GM10266 (cell line): ENCODE data around the gene MRPS18A.

Source experiments
- DNase-seq: peaks from one replicate; pipeline ENCODE4 v3.0.0; 2012; ENCODE audit errors: extremely low spot score
- TF ChIP-seq, protein P1 (sequence below): IDR thresholded peaks from 2 replicates; pipeline ENCODE4 v1.5.1; 2012; ENCODE audit warnings: mild to moderate bottlenecking, low read depth; ENCODE audit not compliant: control insufficient read depth, insufficient read depth; ENCODE audit errors: missing control alignments

Gene MRPS18A

DNA sequence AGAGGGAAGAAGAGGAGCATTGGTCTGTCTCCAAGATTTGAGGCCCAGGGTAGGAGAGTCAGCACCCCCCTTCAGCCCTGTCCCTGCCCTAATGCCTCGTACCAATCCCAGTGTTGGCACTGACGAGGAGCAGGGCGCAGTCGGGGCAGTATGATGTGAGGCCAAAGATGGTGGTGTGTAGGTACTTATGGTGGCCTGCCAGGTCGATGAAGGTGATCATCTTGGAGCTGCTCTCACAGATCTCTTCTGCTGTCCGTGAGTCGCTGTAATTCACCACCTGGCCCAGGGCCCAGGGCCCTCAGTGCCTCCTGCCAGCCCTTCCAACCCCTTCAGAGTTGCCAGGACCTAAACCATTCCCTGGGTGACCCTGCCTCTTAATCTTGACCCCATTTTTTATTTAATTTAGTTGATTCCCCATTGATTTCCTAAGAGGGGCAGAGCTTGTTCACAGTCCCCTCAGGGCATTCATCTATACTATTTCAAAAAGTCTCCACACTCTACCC lies 62.8 kb downstream of the MRPS18A start:
- TF ChIP-seq, protein P1, sequence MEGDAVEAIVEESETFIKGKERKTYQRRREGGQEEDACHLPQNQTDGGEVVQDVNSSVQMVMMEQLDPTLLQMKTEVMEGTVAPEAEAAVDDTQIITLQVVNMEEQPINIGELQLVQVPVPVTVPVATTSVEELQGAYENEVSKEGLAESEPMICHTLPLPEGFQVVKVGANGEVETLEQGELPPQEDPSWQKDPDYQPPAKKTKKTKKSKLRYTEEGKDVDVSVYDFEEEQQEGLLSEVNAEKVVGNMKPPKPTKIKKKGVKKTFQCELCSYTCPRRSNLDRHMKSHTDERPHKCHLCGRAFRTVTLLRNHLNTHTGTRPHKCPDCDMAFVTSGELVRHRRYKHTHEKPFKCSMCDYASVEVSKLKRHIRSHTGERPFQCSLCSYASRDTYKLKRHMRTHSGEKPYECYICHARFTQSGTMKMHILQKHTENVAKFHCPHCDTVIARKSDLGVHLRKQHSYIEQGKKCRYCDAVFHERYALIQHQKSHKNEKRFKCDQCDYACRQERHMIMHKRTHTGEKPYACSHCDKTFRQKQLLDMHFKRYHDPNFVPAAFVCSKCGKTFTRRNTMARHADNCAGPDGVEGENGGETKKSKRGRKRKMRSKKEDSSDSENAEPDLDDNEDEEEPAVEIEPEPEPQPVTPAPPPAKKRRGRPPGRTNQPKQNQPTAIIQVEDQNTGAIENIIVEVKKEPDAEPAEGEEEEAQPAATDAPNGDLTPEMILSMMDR, result no peak
- DNase-seq, result no peak

DNA sequence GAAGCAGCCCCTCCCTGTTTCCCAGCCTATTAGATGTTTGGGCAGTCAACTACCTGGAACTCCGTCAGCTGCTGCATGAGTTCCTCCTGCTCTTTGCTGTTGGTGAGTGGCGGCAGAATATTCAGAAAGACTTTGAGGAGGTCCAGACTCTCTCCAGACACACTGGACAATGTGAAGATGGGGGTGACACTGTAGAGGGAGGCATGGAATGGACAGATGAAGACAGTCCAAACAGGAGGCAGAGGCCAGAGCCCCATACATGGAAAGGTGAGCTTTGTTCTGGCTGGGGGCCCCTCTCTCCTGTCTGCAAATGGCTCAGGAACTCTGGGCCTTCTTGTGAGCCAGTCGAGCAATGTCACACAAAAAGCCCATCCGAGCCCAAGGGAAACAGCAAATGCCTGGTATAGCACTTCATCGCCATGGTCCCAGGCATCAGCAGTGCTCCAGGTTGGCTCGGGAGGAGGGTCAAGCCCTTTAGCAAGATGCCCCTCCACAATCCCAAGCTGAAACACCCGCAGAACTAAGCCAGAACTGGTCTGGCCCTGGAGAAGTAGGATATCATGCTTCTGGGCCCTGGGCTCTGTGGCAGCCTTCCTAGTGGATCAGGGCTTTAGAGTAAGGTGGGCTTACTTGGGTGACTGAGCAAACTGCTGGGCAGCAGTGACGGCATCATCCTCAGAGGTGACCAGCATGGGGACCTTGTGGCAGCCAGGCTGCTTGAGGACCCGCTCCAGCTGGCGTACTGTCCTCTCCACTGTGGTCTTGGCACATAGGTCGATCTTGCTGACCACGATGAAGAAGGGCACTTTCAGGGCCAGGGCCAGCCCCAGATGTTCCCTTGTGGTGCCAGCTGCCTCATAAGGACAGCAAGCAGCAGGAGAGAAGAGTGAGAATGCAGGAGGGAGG lies 63.5 kb downstream of the MRPS18A start:
- TF ChIP-seq, protein P1, result no peak
- no peak for DNase-seq

DNA sequence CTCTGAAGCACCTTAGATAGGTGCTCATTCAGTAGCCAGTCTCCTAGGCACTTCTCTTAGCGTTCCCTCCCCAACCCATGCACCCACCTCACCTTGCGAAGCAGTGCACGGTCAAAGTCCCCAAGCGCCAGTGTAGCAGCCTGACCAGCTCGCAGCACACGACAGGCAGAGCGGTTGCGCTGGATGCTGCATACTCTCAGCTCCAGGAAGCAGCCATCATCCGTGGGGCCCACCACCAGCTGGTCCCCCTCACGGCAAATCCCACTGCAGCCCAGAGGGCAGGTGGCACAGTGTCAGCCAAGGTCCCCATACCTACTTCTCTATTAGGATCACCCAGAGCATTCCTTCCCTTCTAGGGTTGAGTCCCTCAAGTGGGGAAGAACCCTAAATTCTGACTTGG lies 65.0 kb downstream of the MRPS18A start:
- TF ChIP-seq, protein P1, result no peak
- no peak for DNase-seq

DNA sequence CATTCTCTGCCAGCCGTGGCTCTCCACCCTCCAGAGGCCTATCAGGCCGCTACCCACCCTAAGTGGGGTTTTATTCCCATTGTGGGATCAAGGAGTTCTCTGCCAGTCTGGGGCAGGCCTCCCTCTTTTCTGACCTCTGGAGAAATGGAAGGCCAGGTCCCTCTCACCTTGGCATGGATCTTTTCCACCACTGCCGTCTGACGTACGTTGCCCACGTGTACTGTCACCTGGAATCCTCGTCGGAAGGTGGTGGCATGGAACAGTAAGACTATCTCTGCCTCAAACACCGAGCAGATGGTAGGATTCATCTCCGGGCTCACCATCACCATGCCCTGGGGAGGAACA lies 65.8 kb downstream of the MRPS18A start:
- DNase-seq, result no peak
- TF ChIP-seq, protein P1, result no peak
